C4-2B (cell line): ENCODE results near the gene BLOC1S4.

Experiments
- H3K27ac ChIP-seq: fragments of 450-650 bp; 2 replicates; pipeline ENCODE4 v1.5.1; 2017
- ZFX ChIP-seq: fragments of 450-650 bp; IDR thresholded peaks from 2 replicates; pipeline ENCODE4 v1.6.1; 2017
- TF ChIP-seq, protein P1 (sequence below): fragments of 450-650 bp; conservative IDR thresholded peaks from 2 replicates; pipeline ENCODE4 v1.5.1; 2017; ENCODE audit warnings: mild to moderate bottlenecking

Gene BLOC1S4

DNA sequence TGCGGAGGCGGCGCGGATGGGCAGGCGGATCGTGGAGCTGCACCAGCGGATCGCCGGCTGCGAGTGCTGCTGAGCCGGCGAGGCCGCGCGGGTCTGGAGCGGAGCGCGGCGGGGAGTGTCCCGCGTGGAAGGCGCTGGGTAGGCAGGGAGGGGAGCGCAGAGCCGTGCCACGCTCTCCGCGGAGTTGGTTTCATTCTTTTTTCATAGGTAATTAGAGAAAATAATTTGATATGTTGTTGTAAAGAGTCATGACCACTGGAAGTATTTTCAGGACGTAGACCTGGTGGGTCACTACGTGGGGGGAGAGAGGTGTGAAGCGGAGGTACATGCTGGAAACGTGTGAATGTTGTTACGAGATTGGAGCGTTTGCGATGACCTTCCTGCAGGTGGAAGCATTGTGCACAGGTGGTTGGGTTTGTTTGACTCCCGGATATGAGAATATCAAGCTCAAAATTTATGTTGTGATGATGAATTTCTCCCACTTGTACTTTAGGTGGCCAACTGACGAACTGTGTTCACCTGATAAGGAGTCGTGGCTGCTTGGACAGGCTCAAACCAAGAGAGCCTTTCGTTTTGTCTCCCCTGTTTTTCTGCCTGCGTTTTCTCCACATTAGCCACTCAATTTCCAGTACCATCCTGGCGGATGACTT is 41.3 kb upstream of the BLOC1S4 start:
- TF ChIP-seq, protein P1, sequence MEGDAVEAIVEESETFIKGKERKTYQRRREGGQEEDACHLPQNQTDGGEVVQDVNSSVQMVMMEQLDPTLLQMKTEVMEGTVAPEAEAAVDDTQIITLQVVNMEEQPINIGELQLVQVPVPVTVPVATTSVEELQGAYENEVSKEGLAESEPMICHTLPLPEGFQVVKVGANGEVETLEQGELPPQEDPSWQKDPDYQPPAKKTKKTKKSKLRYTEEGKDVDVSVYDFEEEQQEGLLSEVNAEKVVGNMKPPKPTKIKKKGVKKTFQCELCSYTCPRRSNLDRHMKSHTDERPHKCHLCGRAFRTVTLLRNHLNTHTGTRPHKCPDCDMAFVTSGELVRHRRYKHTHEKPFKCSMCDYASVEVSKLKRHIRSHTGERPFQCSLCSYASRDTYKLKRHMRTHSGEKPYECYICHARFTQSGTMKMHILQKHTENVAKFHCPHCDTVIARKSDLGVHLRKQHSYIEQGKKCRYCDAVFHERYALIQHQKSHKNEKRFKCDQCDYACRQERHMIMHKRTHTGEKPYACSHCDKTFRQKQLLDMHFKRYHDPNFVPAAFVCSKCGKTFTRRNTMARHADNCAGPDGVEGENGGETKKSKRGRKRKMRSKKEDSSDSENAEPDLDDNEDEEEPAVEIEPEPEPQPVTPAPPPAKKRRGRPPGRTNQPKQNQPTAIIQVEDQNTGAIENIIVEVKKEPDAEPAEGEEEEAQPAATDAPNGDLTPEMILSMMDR = peak; percentile 73
- no peak for TF ChIP-seq ZFX
- H3K27ac ChIP-seq = peak overlapping the region; percentile 95

DNA sequence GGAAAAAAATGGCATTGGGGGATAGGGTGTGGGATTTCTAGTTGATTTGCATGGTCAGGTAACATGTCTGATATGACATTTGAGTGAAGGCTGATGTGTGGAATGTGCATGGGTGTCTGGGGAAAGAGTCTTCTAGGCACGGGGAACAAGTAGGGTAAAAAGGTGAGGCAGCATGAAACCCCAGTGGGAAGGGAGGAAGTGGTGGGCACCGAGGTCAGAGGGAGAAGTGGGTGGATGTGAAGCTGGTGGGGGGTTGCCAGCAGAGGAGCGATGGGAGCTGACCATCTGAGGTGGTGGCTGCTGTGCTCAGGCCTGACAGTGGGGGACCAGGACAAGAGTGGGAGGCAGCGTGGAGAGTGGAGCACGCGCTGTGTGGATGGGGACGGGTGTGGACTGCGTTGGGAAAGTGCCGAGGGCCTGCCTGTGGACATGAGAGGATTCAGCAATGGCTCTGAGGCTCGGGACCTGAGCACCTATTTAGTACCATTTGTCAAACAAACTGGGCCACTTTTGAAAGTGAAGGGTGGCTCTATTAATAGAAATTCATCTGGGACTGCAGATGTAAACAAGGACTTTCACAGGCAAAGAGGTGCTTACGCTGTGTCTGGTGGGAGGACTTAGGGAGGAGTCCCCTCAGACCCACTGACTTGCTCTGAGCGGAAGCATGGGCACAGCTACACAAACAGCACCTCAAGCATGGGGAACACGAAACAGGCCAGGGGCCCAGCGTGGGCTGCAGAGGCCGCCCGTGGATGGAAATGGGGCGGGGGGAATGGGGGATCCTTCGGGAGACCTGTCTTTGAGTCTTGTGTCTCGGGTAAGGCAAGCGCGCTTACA is 39.0 kb upstream of the BLOC1S4 start:
- TF ChIP-seq, protein P1 = no peak
- no peak for TF ChIP-seq ZFX
- no peak overlapping the region for H3K27ac ChIP-seq

DNA sequence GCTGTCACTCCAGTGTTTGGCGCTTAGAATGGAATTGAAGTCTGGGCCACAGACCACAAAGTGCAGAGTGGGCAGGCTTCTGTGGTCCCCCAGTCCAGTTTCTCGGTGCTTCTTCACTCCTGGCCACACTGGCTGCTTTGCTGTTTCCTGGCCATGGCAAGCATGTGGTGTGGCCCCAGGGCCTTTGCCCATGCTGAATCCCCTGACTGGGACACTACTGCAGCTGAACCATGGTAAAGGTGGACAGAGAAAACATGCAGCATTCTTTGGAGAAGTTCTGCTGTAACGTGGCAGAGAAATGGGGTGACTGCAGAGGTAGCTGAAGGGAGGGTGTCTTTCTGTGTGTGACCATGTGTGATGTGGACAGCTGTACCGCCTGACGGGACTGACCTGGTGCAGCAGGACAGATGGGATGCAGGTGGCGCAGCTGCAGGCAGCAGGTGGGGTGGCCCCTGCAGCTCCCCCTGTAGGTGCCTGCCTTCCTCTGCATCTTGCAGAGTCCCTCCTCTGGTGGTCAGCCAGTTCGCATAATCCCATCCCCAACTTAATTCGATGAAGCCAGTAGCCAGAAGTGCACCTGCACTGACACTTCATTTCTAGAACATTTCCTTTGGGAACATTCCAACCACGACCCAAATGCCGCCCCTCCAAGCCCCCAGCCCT is 35.5 kb upstream of the BLOC1S4 start:
- no peak for TF ChIP-seq ZFX
- TF ChIP-seq, protein P1 = no peak
- no peak overlapping the region for H3K27ac ChIP-seq

DNA sequence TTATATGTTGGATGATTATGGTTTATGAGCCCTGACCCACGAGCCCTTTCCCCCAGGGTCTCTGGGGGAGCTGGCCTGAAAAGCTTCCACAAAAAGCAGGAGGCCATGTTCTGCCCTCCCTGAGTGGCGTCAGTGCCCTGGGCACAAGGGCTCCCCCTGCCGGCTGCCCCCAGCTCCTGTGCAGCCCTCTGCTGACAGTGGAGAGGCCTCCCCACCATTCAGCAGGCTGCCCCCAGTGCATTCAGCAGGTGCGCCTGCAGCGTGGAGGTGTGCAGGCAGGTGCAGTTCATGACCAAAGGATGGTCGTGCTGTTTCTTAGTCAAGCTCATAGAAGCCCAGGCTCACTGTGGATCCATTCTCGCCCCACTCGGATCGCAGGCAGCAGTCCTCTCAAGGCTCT is 34.8 kb upstream of the BLOC1S4 start:
- no peak for TF ChIP-seq ZFX
- TF ChIP-seq, protein P1 = peak; percentile 75
- H3K27ac ChIP-seq = no peak overlapping the region

DNA sequence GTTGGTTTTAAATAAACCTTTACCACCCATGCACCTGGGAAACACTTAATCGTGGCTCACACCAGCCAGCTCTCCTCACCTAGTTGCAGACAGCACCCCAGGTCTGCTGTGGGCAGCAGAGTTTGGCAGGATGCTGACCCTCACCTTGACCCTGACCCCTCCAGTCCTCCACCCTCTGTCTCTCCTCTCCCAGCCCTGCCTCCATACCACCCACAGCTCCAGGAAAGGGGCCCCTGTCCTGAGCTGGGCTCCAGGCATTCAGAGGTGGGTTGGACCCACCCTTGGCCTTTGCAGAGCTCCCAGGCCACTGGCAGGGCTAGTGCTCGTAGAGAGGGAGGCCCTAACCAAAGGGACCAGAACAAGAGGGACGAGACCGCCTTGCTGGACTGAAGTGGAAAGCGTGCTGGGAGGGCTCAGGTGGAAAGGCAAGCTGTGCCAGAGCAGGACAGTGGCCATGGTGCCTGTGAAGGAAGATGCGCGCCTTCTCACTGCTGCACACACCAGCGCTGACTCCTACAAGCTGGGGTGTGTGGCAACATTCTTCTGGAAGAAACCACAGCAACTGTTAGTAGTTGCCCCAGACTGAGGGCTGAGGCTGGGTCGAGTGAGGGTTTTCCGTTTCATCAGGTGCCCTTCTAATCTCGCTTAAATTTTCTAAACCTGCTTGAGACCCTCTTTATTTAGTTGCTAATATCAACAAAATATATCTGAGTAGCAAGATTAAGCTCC is 32.9 kb upstream of the BLOC1S4 start:
- H3K27ac ChIP-seq = no peak overlapping the region
- no peak for TF ChIP-seq ZFX
- TF ChIP-seq, protein P1 = no peak

DNA sequence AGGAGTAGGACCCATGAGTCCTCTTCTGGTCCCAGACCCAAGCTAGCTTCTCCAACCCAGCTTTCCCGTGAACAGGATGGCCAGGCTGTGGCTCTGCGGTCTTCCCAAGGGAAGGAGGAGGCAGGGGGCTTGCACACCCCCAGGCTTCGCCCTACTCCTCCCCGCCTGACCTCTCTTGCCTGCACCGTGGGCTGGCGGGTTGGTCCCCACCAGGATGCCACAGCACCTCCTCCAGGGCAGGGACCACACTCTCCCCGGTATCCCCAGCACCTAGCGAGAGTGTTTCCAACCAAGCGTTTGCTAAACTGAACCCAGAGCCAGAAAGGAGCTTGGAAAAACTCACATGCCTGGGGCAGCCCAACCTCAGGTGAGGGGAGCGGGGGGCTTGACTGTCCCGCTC is 31.3 kb upstream of the BLOC1S4 start:
- TF ChIP-seq, protein P1 = no peak
- no peak for TF ChIP-seq ZFX
- H3K27ac ChIP-seq = no peak overlapping the region
